Prostate gland (tissue), 2 donors: ENCODE measurements around the gene SUPT3H. TPM values are rescaled to one million over a fixed set of nuclear protein-coding genes. Genes with fewer than 3 reads are reported as not detected.

Experiments used
- DNase-seq: peaks from one replicate; pipeline ENCODE4 v3.0.0-alpha.2; 2019; ENCODE audit warnings: low spot score
- H3K27ac ChIP-seq, 2 donors: fragments of 200-600 bp; sonication (generic); 2 replicates each; pipeline ENCODE4 v1.5.1; 2017 to 2019
- H3K27me3 ChIP-seq: fragments of 200-600 bp; sonication (generic); replicated peaks from 2 replicates; pipeline ENCODE4 v1.5.1; 2019; ENCODE audit not compliant: insufficient read depth
- H3K36me3 ChIP-seq, 2 donors: fragments of 200-600 bp; sonication (generic); 1 replicate in 1 of 2; 2 replicates in 1 of 2; pipeline versions ENCODE4 v1.5.1 to v1.8.1; 2017 to 2019
- H3K4me1 ChIP-seq: fragments of 200-600 bp; sonication (generic); replicated peaks from 2 replicates; pipeline ENCODE4 v1.5.1; 2019
- H3K4me3 ChIP-seq, 2 donors: fragments of 200-600 bp; sonication (generic); 2 replicates each; pipeline ENCODE4 v1.5.1; 2017 to 2019
- H3K9me3 ChIP-seq: fragments of 200-600 bp; sonication (generic); 2 replicates; pipeline ENCODE4 v1.5.1; 2017
- CTCF ChIP-seq, 4 experiments: fragments of 200-600 bp in 2 of 4; fragments of 450-650 bp in 2 of 4; sonication (generic) in 2 of 4; IDR thresholded peaks; 1 replicate in 3 of 4; 2 replicates in 1 of 4; pipeline ENCODE4 v1.5.1; 2016 to 2019; ENCODE audit warnings: antibody characterized with exemption in 4 of 4, mild to moderate bottlenecking in 2 of 4, moderate library complexity in 2 of 4
- POLR2A ChIP-seq: fragments of 450-650 bp; IDR thresholded peaks from one replicate; pipeline ENCODE4 v1.6.1; 2016; ENCODE audit warnings: antibody characterized with exemption, mild to moderate bottlenecking
- POLR2AphosphoS5 ChIP-seq: sonication (generic); formaldehyde crosslinking; IDR thresholded peaks from one replicate; pipeline ENCODE4 v1.6.1; 2017; ENCODE audit warnings: antibody characterized with exemption
- WGBS: methylation state at CpG from one replicate; pipeline ENCODE4 v1.1.5; 2018; 5-methylcytosine and 5-hydroxymethylcytosine counted together
- intact Hi-C: fragments of 100-400 bp; cut with DNase I; formaldehyde crosslinking; loops from one replicate; pipeline ENCODE4 v1.14.2; 2022
- total RNA-seq, 2 donors: library from RNA; depleted of rRNA; stranded (reverse); fragments of >200 nt; gene quantifications; one replicate each; pipeline ENCODE4 v1.1.0, GENCODE V29; 2016

SUPT3H gene
- total RNA-seq, 2 donors from 2014 or later = 4.6 to 13.1 TPM

- Histone ChIP-seq H3K4me1 (no peaks in the 10 kb centered on the region), H3K27me3 (no peaks in the 10 kb centered on the region)
- WGBS = 93% methylated on average over 4 of the region's 4 CpGs
Observed at GRCh38 chr6:44954281-44954680, 423.5 kb downstream of the SUPT3H start.

GRCh38 chr6:44951253-44951747, 426.4 kb downstream of the SUPT3H start:
- WGBS = 96% methylated on average over 2 of the region's 2 CpGs
- H3K27me3 ChIP-seq = no peaks in the 10 kb centered on the region
- no peaks in the 10 kb centered on the region for H3K36me3 ChIP-seq
- no peak overlapping the region for H3K4me3 ChIP-seq
- H3K27ac ChIP-seq = no peak overlapping the region
- intact Hi-C loops = no loop called here
- no peaks in the 10 kb centered on the region for H3K9me3 ChIP-seq
- no peaks in the 10 kb centered on the region for H3K4me1 ChIP-seq
- TF ChIP-seq POLR2A (no peak), POLR2AphosphoS5 (no peak)
- DNase-seq = no peak

More at GRCh38 chr6:44954281-44954680, 423.5 kb downstream of the SUPT3H start:
- intact Hi-C loops = no loop called here
- no peaks in the 10 kb centered on the region for H3K36me3 ChIP-seq
- H3K4me3 ChIP-seq = no peak overlapping the region
- no peaks in the 10 kb centered on the region for H3K9me3 ChIP-seq
- no peak overlapping the region for H3K27ac ChIP-seq
- no peak for TF ChIP-seq CTCF (IDR thresholded peaks at IDR 0.05)
- no peak for TF ChIP-seq POLR2A
- TF ChIP-seq POLR2AphosphoS5 = no peak
- no peak for DNase-seq

- no peak for TF ChIP-seq CTCF (IDR thresholded peaks at IDR 0.05)
- TF ChIP-seq POLR2AphosphoS5 = no peak
- intact Hi-C loops = no loop called here
Observed at GRCh38 chr6:44949596-44950201, 428.0 kb downstream of the SUPT3H start.

GRCh38 chr6:44943541-44943940, 434.2 kb downstream of the SUPT3H start:
- Histone ChIP-seq H3K36me3 (no peaks in the 10 kb centered on the region), H3K4me3 (no peak overlapping the region), H3K4me1 (no peaks in the 10 kb centered on the region), H3K27me3 (no peaks in the 10 kb centered on the region), H3K27ac (no peak overlapping the region), H3K9me3 (no peaks in the 10 kb centered on the region)
- intact Hi-C loops = no loop called here
- no peak for DNase-seq
- 94% methylated on average over 3 of the region's 3 CpGs for WGBS
- TF ChIP-seq POLR2AphosphoS5 (no peak), POLR2A (no peak), CTCF (IDR thresholded peaks at IDR 0.05) (no peak)

More at GRCh38 chr6:44949596-44950201, 428.0 kb downstream of the SUPT3H start:
- Histone ChIP-seq H3K4me1 (no peaks in the 10 kb centered on the region), H3K27ac (no peak overlapping the region), H3K36me3 (no peaks in the 10 kb centered on the region), H3K9me3 (no peaks in the 10 kb centered on the region), H3K27me3 (no peaks in the 10 kb centered on the region), H3K4me3 (no peak overlapping the region)
- no peak for DNase-seq

GRCh38 chr6:44942798-44943197, 434.9 kb downstream of the SUPT3H start:
- WGBS = 100% methylated on average over 1 of the region's 1 CpG
- Histone ChIP-seq H3K27ac (no peak overlapping the region), H3K9me3 (no peaks in the 10 kb centered on the region), H3K4me3 (no peak overlapping the region), H3K36me3 (no peaks in the 10 kb centered on the region), H3K4me1 (no peaks in the 10 kb centered on the region), H3K27me3 (no peaks in the 10 kb centered on the region)
- no peak for DNase-seq
- intact Hi-C loops = no loop called here
- TF ChIP-seq CTCF (IDR thresholded peaks at IDR 0.05) (no peak), POLR2A (no peak), POLR2AphosphoS5 (no peak)
